H9 (cell line): ENCODE measurements around the gene CLEC14A. TPM values are rescaled to one million over a fixed set of nuclear protein-coding genes. Genes with fewer than 3 reads are reported as not detected.

Experiments used
- DNase-seq: peaks from one replicate; pipeline ENCODE4 v3.0.0-alpha.2; 2017
- H2AFZ ChIP-seq: one replicate; pipeline ENCODE4 v1.6.1; 2013; ENCODE audit warnings: mild to moderate bottlenecking, low read length, control low read depth, moderate library complexity
- H2AK5ac ChIP-seq: 2 replicates; pipeline ENCODE4 v1.6.1; 2013; ENCODE audit warnings: low read length, control low read depth, mixed read lengths; ENCODE audit not compliant: insufficient read length
- H2BK120ac ChIP-seq: one replicate; pipeline ENCODE4 v1.6.1; 2013; ENCODE audit warnings: low read depth, mild to moderate bottlenecking, low read length, control low read depth, inconsistent platforms; ENCODE audit not compliant: poor library complexity, severe bottlenecking
- H2BK12ac ChIP-seq: 2 replicates; pipeline ENCODE4 v1.6.1; 2013; ENCODE audit warnings: low read length, control low read depth, mixed read lengths, low read depth; ENCODE audit not compliant: insufficient read length
- H2BK15ac ChIP-seq: 2 replicates; pipeline ENCODE4 v1.6.1; 2013; ENCODE audit warnings: low read depth, low read length, control low read depth
- H2BK20ac ChIP-seq: one replicate; pipeline ENCODE4 v1.6.1; 2013; ENCODE audit warnings: low read depth, mild to moderate bottlenecking, low read length, control low read depth, inconsistent platforms; ENCODE audit not compliant: poor library complexity, severe bottlenecking
- H2BK5ac ChIP-seq: 2 replicates; pipeline ENCODE4 v1.6.1; 2013; ENCODE audit warnings: low read length, control low read depth, mixed read lengths; ENCODE audit not compliant: insufficient read length
- H3K14ac ChIP-seq: 2 replicates; pipeline ENCODE4 v1.6.1; 2013; ENCODE audit warnings: low read length, control low read depth; ENCODE audit not compliant: insufficient read depth
- H3K18ac ChIP-seq: 2 replicates; pipeline ENCODE4 v1.6.1; 2013; ENCODE audit warnings: low read depth, mild to moderate bottlenecking, mixed read lengths, low read length, control low read depth; ENCODE audit not compliant: insufficient read length
- H3K23ac ChIP-seq: 2 replicates; pipeline ENCODE4 v1.6.1; 2013; ENCODE audit warnings: low read length, control low read depth, mixed read lengths, low read depth; ENCODE audit not compliant: insufficient read length
- H3K23me2 ChIP-seq: 2 replicates; pipeline ENCODE4 v1.6.1; 2013; ENCODE audit warnings: low read depth, mild to moderate bottlenecking, mixed read lengths, low read length, control low read depth; ENCODE audit not compliant: insufficient read length, poor library complexity, severe bottlenecking
- H3K27ac ChIP-seq: 2 replicates; pipeline ENCODE4 v1.5.1; 2013; ENCODE audit warnings: low read length, control low read depth, mixed read lengths, low read depth; ENCODE audit not compliant: insufficient read length
- H3K27me3 ChIP-seq: 2 replicates; pipeline ENCODE4 v1.6.1; 2013; ENCODE audit warnings: low read length, control low read depth, inconsistent platforms; ENCODE audit not compliant: insufficient read depth
- H3K4ac ChIP-seq: 2 replicates; pipeline ENCODE4 v1.6.1; 2013; ENCODE audit warnings: low read depth, mild to moderate bottlenecking, control low read depth, inconsistent platforms, low read length, moderate library complexity
- H3K4me1 ChIP-seq: 2 replicates; pipeline ENCODE4 v1.6.1; 2013; ENCODE audit warnings: low read length, control low read depth, inconsistent platforms; ENCODE audit not compliant: insufficient read depth
- H3K4me2 ChIP-seq: 2 replicates; pipeline ENCODE4 v1.6.1; 2013; ENCODE audit warnings: low read length, control low read depth, mixed read lengths; ENCODE audit not compliant: insufficient read length, insufficient read depth
- H3K56ac ChIP-seq: 2 replicates; pipeline ENCODE4 v1.6.1; 2013; ENCODE audit warnings: low read depth, mild to moderate bottlenecking, mixed read lengths, low read length, control low read depth; ENCODE audit not compliant: insufficient read length
- H3K79me1 ChIP-seq: 2 replicates; pipeline ENCODE4 v1.6.1; 2013; ENCODE audit warnings: low read depth, mild to moderate bottlenecking, moderate library complexity, low read length, control low read depth, inconsistent platforms; ENCODE audit not compliant: insufficient read depth, poor library complexity, severe bottlenecking
- H3K79me2 ChIP-seq: 2 replicates; pipeline ENCODE4 v1.6.1; 2013; ENCODE audit warnings: low read length, control low read depth, inconsistent platforms; ENCODE audit not compliant: insufficient read depth
- H3K9ac ChIP-seq: 2 replicates; pipeline ENCODE4 v1.6.1; 2013; ENCODE audit warnings: low read length, control low read depth, mixed read lengths; ENCODE audit not compliant: insufficient read length; ENCODE audit errors: extremely low read depth
- H3K9me3 ChIP-seq: one replicate; pipeline ENCODE4 v1.6.1; 2013; ENCODE audit warnings: low read depth, low read length, inconsistent platforms; ENCODE audit not compliant: control insufficient read depth
- H3T11ph ChIP-seq: one replicate; pipeline ENCODE4 v1.6.1; 2013; ENCODE audit warnings: mild to moderate bottlenecking, low read length, control low read depth, inconsistent platforms
- H4K20me1 ChIP-seq: one replicate; pipeline ENCODE4 v1.6.1; 2013; ENCODE audit not compliant: control insufficient read depth, insufficient read length, insufficient read depth
- H4K5ac ChIP-seq: 2 replicates; pipeline ENCODE4 v1.6.1; 2013; ENCODE audit warnings: low read depth, mild to moderate bottlenecking, mixed read lengths, low read length, control low read depth; ENCODE audit not compliant: insufficient read length
- H4K8ac ChIP-seq: replicated peaks from 2 replicates; pipeline ENCODE4 v1.6.1; 2013; ENCODE audit warnings: low read length, control low read depth, mixed read lengths, low read depth; ENCODE audit not compliant: insufficient read length
- H4K91ac ChIP-seq: 2 replicates; pipeline ENCODE4 v1.6.1; 2013; ENCODE audit warnings: low read depth, mild to moderate bottlenecking, moderate library complexity, mixed read lengths, low read length, control low read depth; ENCODE audit not compliant: insufficient read length
- H3K27ac Mint-ChIP-seq, 3 experiments: 2 replicates in 2 of 3; 3 replicates in 1 of 3; pipeline ENCODE4 v1.8.0; 2020 to 2021; ENCODE audit warnings: mixed read lengths in 3 of 3, mild to moderate bottlenecking in 1 of 3, moderate library complexity in 1 of 3
- H3K27me3 Mint-ChIP-seq: 2 replicates; pipeline ENCODE4 v1.8.0; 2021; ENCODE audit warnings: low read depth, mild to moderate bottlenecking, moderate library complexity, mixed read lengths
- H3K36me3 Mint-ChIP-seq, 3 experiments: 2 replicates in 2 of 3; 3 replicates in 1 of 3; pipeline ENCODE4 v1.8.0; 2020 to 2021; ENCODE audit warnings: low read depth in 3 of 3, mixed read lengths in 3 of 3; ENCODE audit not compliant: insufficient read depth in 1 of 3
- H3K4me1 Mint-ChIP-seq, 2 experiments: 2 replicates each; pipeline ENCODE4 v1.8.0; 2020; ENCODE audit warnings: mixed read lengths in 2 of 2
- H3K4me3 Mint-ChIP-seq, 2 experiments: 2 replicates in 1 of 2; 3 replicates in 1 of 2; pipeline ENCODE4 v1.8.0; 2020 to 2021; ENCODE audit warnings: mild to moderate bottlenecking in 2 of 2, mixed read lengths in 2 of 2, moderate library complexity in 1 of 2
- H3K9me3 Mint-ChIP-seq, 2 experiments: 2 replicates in 1 of 2; 3 replicates in 1 of 2; pipeline ENCODE4 v1.8.0; 2020; ENCODE audit warnings: mild to moderate bottlenecking in 2 of 2, mixed read lengths in 2 of 2, moderate library complexity in 1 of 2
- CTCF ChIP-seq: fragments of 200-600 bp; sonication (generic); conservative IDR thresholded peaks from 3 replicates; pipeline ENCODE4 v1.8.0; 2021; ENCODE audit warnings: antibody characterized with exemption, mild to moderate bottlenecking
- WGBS: extraction: QIAGEN DNeasy Blood & Tissue Kit; methylation state at CpG from one replicate; pipeline ENCODE4 v1.1.7; 2013; ENCODE audit warnings: missing lambda C conversion rate, low lambda C conversion rate, mixed read lengths; ENCODE audit not compliant: insufficient read length; ENCODE audit errors: extremely low coverage; 5-methylcytosine and 5-hydroxymethylcytosine counted together
- total RNA-seq: library from RNA; stranded (reverse); gene quantifications from 2 replicates; pipeline ENCODE4 v1.2.1, GENCODE V29; 2021

The CLEC14A gene
- total RNA-seq, 1 experiment from 2014 or later = not detected

DNA sequence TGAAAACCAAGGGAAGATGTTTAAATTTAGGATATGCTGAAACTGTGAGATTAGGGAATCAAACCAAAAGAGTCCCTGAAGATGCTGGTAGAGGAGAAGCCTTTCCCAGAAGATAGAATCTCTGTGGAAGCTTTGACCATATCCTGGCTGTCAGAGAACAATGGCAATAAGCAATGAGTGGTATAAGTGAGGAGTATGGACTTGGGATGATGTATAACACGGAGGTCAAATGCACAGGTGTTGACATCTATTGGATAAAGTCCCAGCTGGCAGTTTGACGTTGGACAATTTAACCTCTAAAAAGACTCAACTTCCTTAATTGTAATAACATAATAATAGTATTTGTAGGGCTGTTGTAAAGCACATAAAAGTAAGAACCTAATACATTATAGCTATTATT, 30.1 kb upstream of the CLEC14A start:
- H4K8ac ChIP-seq = no peak overlapping the region
- no peak overlapping the region for H4K5ac ChIP-seq
- no peak overlapping the region for H2BK12ac ChIP-seq
- H2AK5ac ChIP-seq = no peak overlapping the region
- H3K79me1 ChIP-seq = no peaks in the 10 kb centered on the region
- H3K4me2 ChIP-seq = no peak overlapping the region
- H4K91ac ChIP-seq = no peak overlapping the region
- no peaks in the 10 kb centered on the region for H3K9me3 ChIP-seq
- no peaks in the 10 kb centered on the region for H3K4me1 Mint-ChIP-seq
- no peak overlapping the region for H3K14ac ChIP-seq
- H3K56ac ChIP-seq = no peak overlapping the region
- no peak overlapping the region for H3K23ac ChIP-seq
- H2BK5ac ChIP-seq = no peak overlapping the region
- H3K9me3 Mint-ChIP-seq = no peaks in the 10 kb centered on the region
- no peaks in the 10 kb centered on the region for H4K20me1 ChIP-seq
- no peak for DNase-seq
- H3K27me3 ChIP-seq = no peaks in the 10 kb centered on the region
- H3K9ac ChIP-seq = no peak overlapping the region
- no peak overlapping the region for H2BK20ac ChIP-seq
- no peak overlapping the region for H2BK120ac ChIP-seq
- TF ChIP-seq CTCF = no peak
- no peaks in the 10 kb centered on the region for H3K79me2 ChIP-seq
- no peak overlapping the region for H3K4me3 Mint-ChIP-seq
- H3T11ph ChIP-seq = no peak overlapping the region
- no peak overlapping the region for H2BK15ac ChIP-seq
- H3K27me3 Mint-ChIP-seq = peaks cover 40% of the 10 kb centered on the region
- no peak overlapping the region for H3K18ac ChIP-seq
- no peak overlapping the region for H2AFZ ChIP-seq
- no peak overlapping the region for H3K27ac ChIP-seq
- H3K23me2 ChIP-seq = no peaks in the 10 kb centered on the region
- H3K4ac ChIP-seq = no peak overlapping the region
- WGBS = no CpG with 5 or more reads among the region's 2 CpGs
- H3K4me1 ChIP-seq = no peaks in the 10 kb centered on the region
- no peaks in the 10 kb centered on the region for H3K36me3 Mint-ChIP-seq
- H3K27ac Mint-ChIP-seq = no peak overlapping the region
